ENCODE measurements around the gene TULP3.

TULP3 gene

GRCh38 chr12:2955888-2956287, 65.2 kb downstream of the TULP3 start:
- H3K4me3 Mint-ChIP-seq, result no peak overlapping the region
- H3K27ac Mint-ChIP-seq, result no peak overlapping the region
- H3K4me1 Mint-ChIP-seq, result peaks cover 25% of the 10 kb centered on the region
- H3K27me3 Mint-ChIP-seq (ENCODE audit: low read depth, poor library complexity), result peaks cover 23% of the 10 kb centered on the region
- DNase-seq, result no peak
- no peaks in the 10 kb centered on the region for H3K36me3 Mint-ChIP-seq (ENCODE audit: low read depth)
- TF ChIP-seq, protein P1, sequence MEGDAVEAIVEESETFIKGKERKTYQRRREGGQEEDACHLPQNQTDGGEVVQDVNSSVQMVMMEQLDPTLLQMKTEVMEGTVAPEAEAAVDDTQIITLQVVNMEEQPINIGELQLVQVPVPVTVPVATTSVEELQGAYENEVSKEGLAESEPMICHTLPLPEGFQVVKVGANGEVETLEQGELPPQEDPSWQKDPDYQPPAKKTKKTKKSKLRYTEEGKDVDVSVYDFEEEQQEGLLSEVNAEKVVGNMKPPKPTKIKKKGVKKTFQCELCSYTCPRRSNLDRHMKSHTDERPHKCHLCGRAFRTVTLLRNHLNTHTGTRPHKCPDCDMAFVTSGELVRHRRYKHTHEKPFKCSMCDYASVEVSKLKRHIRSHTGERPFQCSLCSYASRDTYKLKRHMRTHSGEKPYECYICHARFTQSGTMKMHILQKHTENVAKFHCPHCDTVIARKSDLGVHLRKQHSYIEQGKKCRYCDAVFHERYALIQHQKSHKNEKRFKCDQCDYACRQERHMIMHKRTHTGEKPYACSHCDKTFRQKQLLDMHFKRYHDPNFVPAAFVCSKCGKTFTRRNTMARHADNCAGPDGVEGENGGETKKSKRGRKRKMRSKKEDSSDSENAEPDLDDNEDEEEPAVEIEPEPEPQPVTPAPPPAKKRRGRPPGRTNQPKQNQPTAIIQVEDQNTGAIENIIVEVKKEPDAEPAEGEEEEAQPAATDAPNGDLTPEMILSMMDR (IDR thresholded peaks at IDR 0.05), result no peak
- H3K9me3 Mint-ChIP-seq, result no peaks in the 10 kb centered on the region

GRCh38 chr12:2957816-2958431, 67.2 kb downstream of the TULP3 start:
- no peaks in the 10 kb centered on the region for H3K36me3 Mint-ChIP-seq (ENCODE audit: low read depth)
- no peaks in the 10 kb centered on the region for H3K9me3 Mint-ChIP-seq
- no peak overlapping the region for H3K27ac Mint-ChIP-seq
- peaks cover 19% of the 10 kb centered on the region for H3K27me3 Mint-ChIP-seq (ENCODE audit: low read depth, poor library complexity)
- H3K4me1 Mint-ChIP-seq, result peaks cover 39% of the 10 kb centered on the region
- H3K4me3 Mint-ChIP-seq, result peak overlapping the region; percentile 91
- TF ChIP-seq, protein P1 (IDR thresholded peaks at IDR 0.05), result no peak
- no peak for DNase-seq

- Mint-ChIP-seq H3K36me3 (ENCODE audit: low read depth) (no peaks in the 10 kb centered on the region), H3K4me1 (peaks cover 46% of the 10 kb centered on the region), H3K27ac (no peak overlapping the region), H3K9me3 (no peaks in the 10 kb centered on the region), H3K4me3 (peak overlapping the region; percentile 91), H3K27me3 (ENCODE audit: low read depth, poor library complexity) (peaks cover 17% of the 10 kb centered on the region)
- DNase-seq, result no peak
- TF ChIP-seq, protein P1 (IDR thresholded peaks at IDR 0.05), result no peak
Measured at GRCh38 chr12:2958432-2959191, 67.9 kb downstream of the TULP3 start.

- Mint-ChIP-seq H3K4me1 (peaks cover 51% of the 10 kb centered on the region), H3K27me3 (ENCODE audit: low read depth, poor library complexity) (peaks cover 17% of the 10 kb centered on the region), H3K27ac (no peak within 1 kb of the TSS), H3K4me3 (peak within 1 kb of the TSS; percentile 91), H3K9me3 (no peaks in the 10 kb centered on the region), H3K36me3 (ENCODE audit: low read depth) (no peaks in the 10 kb centered on the region)
- DNase-seq, result peak; percentile 90
- TF ChIP-seq, protein P1 (IDR thresholded peaks at IDR 0.05), result no peak
Measured at GRCh38 chr12:2959192-2959504, 68.5 kb downstream of the TULP3 start, which contains the start of gene TEAD4. Gene TEAD4 (plus strand): TSS chr12:2959397.

GRCh38 chr12:2959505-2960389, 69.1 kb downstream of the TULP3 start:
- TF ChIP-seq, protein P1 (IDR thresholded peaks at IDR 0.05), result no peak
- Mint-ChIP-seq H3K36me3 (ENCODE audit: low read depth) (no peaks in the 10 kb centered on the region), H3K4me3 (peak overlapping the region; percentile 82), H3K9me3 (no peaks in the 10 kb centered on the region), H3K27me3 (ENCODE audit: low read depth, poor library complexity) (peaks cover 17% of the 10 kb centered on the region), H3K4me1 (peaks cover 54% of the 10 kb centered on the region), H3K27ac (no peak overlapping the region)
- peak; percentile 71 for DNase-seq

Data from nephron progenitor cell (in vitro differentiated cells).